Common myeloid progenitor, CD34-positive (primary cell): ENCODE results near the gene TRAPPC11.
A peak's percentile ranks its signal among the peaks of the same experiment; 100 is the strongest.
"Not testable (repeated sequence)": the region's sequence is repeated elsewhere in the genome, so short reads cannot be mapped to it uniquely, and the experiment has no call there.

Source experiments
- CTCF ChIA-PET: fragments of 350-600 bp; sonication (Branson Sonifier 250); formaldehyde crosslinking; loops from one replicate; lab custom pipeline; 2021; ENCODE audit warnings: antibody characterized with exemption; lab: Charles Lee
- POLR2A ChIA-PET: fragments of 350-600 bp; sonication (Branson Sonifier 250); formaldehyde crosslinking; loops from one replicate; lab custom pipeline; 2021; ENCODE audit warnings: antibody characterized with exemption; lab: Charles Lee
- DNase-seq, 3 donors: peaks; one replicate each; pipeline versions ENCODE4 v3.0.0 to v3.0.0-alpha.2; 2013
- H3K27ac ChIP-seq, 2 experiments: 1 replicate in 1 of 2; 2 replicates in 1 of 2; pipeline ENCODE4 v1.7.0; 2013; ENCODE audit warnings: inconsistent platforms in 2 of 2, low read length in 2 of 2, mild to moderate bottlenecking in 2 of 2, low read depth in 1 of 2, moderate library complexity in 1 of 2; ENCODE audit not compliant: severe bottlenecking in 2 of 2, insufficient read depth in 1 of 2, poor library complexity in 1 of 2
- H3K27me3 ChIP-seq, 5 experiments: replicated peaks in 2 of 5; 1 replicate in 3 of 5; 2 replicates in 2 of 5; pipeline versions ENCODE4 v1.6.1 to v1.7.0; 2013; ENCODE audit warnings: low read length in 4 of 5, mild to moderate bottlenecking in 2 of 5, moderate library complexity in 2 of 5, inconsistent platforms in 1 of 5; ENCODE audit not compliant: insufficient read depth in 5 of 5, control insufficient read depth in 4 of 5
- H3K36me3 ChIP-seq, 4 experiments: 1 replicate in 2 of 4; 2 replicates in 2 of 4; pipeline versions ENCODE4 v1.6.1 to v1.7.0; 2013; ENCODE audit warnings: low read length in 3 of 4, control low read depth in 1 of 4, mild to moderate bottlenecking in 1 of 4; ENCODE audit not compliant: control insufficient read depth in 4 of 4, insufficient read depth in 4 of 4
- H3K4me1 ChIP-seq, 4 experiments: 1 replicate in 3 of 4; 2 replicates in 1 of 4; pipeline versions ENCODE4 v1.6.1 to v1.7.1; 2013; ENCODE audit warnings: low read length in 3 of 4, mild to moderate bottlenecking in 3 of 4, control low read depth in 1 of 4, inconsistent platforms in 1 of 4, moderate library complexity in 1 of 4; ENCODE audit not compliant: control insufficient read depth in 4 of 4, insufficient read depth in 4 of 4; ENCODE audit errors: control extremely low read depth in 1 of 4
- H3K4me3 ChIP-seq, 7 experiments: 1 replicate in 4 of 7; 2 replicates in 3 of 7; pipeline versions ENCODE4 v1.5.1 to v1.7.0; 2013; ENCODE audit warnings: mild to moderate bottlenecking in 7 of 7, low read length in 6 of 7, moderate library complexity in 6 of 7, inconsistent platforms in 2 of 7, low read depth in 2 of 7, control low read depth in 1 of 7; ENCODE audit not compliant: insufficient read depth in 4 of 7, control insufficient read depth in 1 of 7; ENCODE audit errors: extremely low read depth in 1 of 7
- H3K9me3 ChIP-seq, 5 experiments: 1 replicate in 4 of 5; 2 replicates in 1 of 5; pipeline versions ENCODE4 v1.6.1 to v1.7.1; 2013; ENCODE audit warnings: low read length in 4 of 5, mild to moderate bottlenecking in 2 of 5, inconsistent platforms in 1 of 5, low read depth in 1 of 5, moderate library complexity in 1 of 5; ENCODE audit not compliant: control insufficient read depth in 4 of 5, insufficient read depth in 2 of 5; ENCODE audit errors: control extremely low read depth in 1 of 5
- WGBS: methylation state at CpG from one replicate; pipeline ENCODE4 v1.1.5; 2013; ENCODE audit not compliant: insufficient coverage; 5-methylcytosine and 5-hydroxymethylcytosine counted together

The TRAPPC11 gene

DNA sequence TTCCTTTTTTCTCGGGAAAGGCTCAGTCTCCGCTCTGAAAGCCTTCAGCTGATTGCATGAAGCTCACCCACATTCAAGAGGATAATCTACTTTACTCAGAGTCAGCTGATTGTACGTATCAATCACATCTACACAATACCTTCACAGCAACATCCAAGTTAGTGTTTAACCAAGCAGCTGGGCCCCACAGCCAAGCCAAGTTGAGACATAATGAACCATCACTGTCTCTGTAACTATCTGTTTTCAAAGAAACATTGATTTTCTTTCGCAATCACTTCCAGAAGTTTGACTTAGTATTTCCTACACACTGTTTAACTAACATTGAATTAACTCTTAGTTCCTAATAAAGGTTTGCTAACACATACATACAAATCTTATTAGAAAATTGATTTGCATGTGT lies 40.4 kb upstream of the TRAPPC11 start:
- ChIA-PET POLR2A (interaction anchor here (0.6 kb wide), 1 partner anchor 30 kb away, joined by 3 read pairs; no protein-coding TSS in a partner anchor), CTCF (no interaction called here)
- no peak overlapping the region for H3K4me3 ChIP-seq
- H3K36me3 ChIP-seq = no peaks in the 10 kb centered on the region
- peaks cover 7 to 15% (median 12%) of the 10 kb centered on the region in 4 experiments for H3K4me1 ChIP-seq
- WGBS = 93% methylated on average over 4 of the region's 4 CpGs
- no peaks in the 10 kb centered on the region for H3K9me3 ChIP-seq
- no peak for DNase-seq
- H3K27me3 ChIP-seq = peaks cover 0 to 2% (median 0%) of the 10 kb centered on the region in 5 experiments
- no peak overlapping the region for H3K27ac ChIP-seq

DNA sequence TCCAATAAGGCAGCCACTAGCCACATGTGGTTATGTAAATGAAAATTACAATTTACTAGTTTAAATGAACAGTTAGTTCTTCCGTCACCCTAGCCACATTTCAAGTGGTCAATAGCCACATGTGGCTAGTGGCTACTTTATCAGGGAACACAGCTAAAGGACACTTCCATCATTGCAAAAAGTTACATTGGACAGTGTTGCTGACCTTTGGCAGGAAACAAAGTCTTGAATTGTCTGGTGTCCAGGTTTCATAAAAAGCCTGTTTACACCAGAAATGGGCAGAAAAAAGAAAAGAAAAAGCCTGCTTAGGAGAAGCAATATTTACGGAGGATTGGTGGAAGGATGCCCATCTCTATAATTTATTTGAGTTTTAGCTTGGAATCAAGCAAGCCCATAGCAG lies 38.7 kb upstream of the TRAPPC11 start:
- H3K36me3 ChIP-seq = no peaks in the 10 kb centered on the region
- H3K27ac ChIP-seq = no peak overlapping the region
- WGBS = 100% methylated on average over 2 of the region's 2 CpGs
- no peaks in the 10 kb centered on the region for H3K27me3 ChIP-seq
- ChIA-PET POLR2A (no interaction called here), CTCF (interaction anchor here (1.2 kb wide), 1 partner anchor 18 kb away, joined by 3 read pairs; no protein-coding TSS in a partner anchor)
- H3K4me3 ChIP-seq = no peak overlapping the region
- DNase-seq = no peak
- no peaks in the 10 kb centered on the region for H3K9me3 ChIP-seq
- peaks cover 7 to 15% (median 12%) of the 10 kb centered on the region in 4 experiments for H3K4me1 ChIP-seq

DNA sequence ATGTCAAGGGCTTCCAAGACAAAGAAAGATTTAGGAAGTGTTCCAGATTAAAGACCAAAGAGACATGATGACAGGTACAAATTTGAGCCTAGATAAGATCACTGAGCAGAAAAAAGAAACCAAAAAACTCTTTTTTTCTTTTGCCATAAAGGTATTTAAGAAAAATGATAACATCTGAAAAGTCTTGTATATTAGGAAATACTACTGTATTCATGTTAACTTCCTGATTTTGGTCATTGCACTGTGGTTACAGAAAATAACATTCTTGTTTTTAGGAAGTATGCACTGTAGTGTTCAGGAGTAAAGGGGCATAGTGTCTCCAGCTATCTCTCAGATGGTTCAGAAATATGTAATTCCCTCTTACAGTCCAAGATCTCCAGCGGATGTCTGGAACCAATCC lies 37.2 kb upstream of the TRAPPC11 start:
- Histone ChIP-seq H3K9me3 (no peaks in the 10 kb centered on the region), H3K4me1 (peaks cover 7 to 15% (median 12%) of the 10 kb centered on the region in 4 experiments), H3K4me3 (peak overlapping the region in 1 of 7 experiments; percentile 24), H3K27ac (no peak overlapping the region), H3K36me3 (no peaks in the 10 kb centered on the region), H3K27me3 (no peaks in the 10 kb centered on the region)
- ChIA-PET POLR2A (no interaction called here), CTCF (interaction anchor here (1.5 kb wide), 1 partner anchor 15 kb away, joined by 3 read pairs; no protein-coding TSS in a partner anchor)
- DNase-seq = peak; percentile 38 to 78 (median 71)
- WGBS = no CpG with 5 or more reads among the region's 1 CpG

DNA sequence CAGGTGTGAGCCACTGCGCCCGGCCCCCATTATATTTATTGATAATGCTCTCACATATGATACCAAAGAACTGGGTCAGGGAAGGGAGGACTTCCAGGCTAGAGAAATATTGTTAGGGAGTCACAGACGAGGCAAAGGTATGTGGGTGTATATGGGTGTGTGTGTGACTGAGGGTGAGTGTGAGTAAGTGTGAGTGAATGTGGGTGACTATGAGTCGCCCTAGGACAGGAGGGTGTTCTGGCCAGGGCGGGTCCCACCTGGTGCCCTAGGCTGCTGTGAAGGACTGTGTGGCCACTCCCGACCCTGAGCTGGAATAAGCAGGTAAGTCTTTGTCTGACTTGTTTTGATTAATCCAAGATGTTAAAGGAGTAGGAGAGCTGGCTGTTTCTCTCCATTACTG lies 34.5 kb upstream of the TRAPPC11 start:
- DNase-seq = no peak
- Histone ChIP-seq H3K27me3 (no peaks in the 10 kb centered on the region), H3K9me3 (no peaks in the 10 kb centered on the region), H3K4me3 (no peak overlapping the region), H3K27ac (no peak overlapping the region), H3K4me1 (peaks cover 7 to 15% (median 12%) of the 10 kb centered on the region in 4 experiments), H3K36me3 (no peaks in the 10 kb centered on the region)
- 85% methylated on average over 2 of the region's 6 CpGs for WGBS
- ChIA-PET POLR2A (no interaction called here), CTCF (no interaction called here)

DNA sequence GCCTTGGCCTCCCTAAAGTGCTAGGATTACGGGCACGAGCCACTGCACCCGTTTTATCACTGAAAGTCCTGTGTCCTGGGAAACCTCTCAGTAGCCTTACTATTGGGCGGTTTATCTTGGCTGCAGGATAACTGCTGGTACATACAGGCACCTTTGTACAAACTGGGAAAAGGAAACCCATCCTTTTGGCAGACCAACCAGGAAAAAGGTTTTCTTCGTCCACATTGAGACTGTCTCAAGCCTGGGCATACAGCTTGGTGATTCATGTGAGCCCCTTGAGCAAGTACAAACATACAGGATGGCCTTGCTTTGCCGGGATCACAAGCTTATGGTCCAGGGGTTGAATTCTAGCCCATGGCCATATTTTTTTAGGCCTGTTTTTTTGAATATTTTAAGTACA lies 32.9 kb upstream of the TRAPPC11 start:
- no peak for DNase-seq
- CTCF ChIA-PET = interaction anchor here (1.2 kb wide), 1 partner anchor 13 kb away, joined by 3 read pairs; no protein-coding TSS in a partner anchor
- no peaks in the 10 kb centered on the region for H3K27me3 ChIP-seq
- H3K9me3 ChIP-seq = no peaks in the 10 kb centered on the region
- POLR2A ChIA-PET = no interaction called here
- no peak overlapping the region for H3K4me3 ChIP-seq
- no peak overlapping the region for H3K27ac ChIP-seq
- no peaks in the 10 kb centered on the region for H3K36me3 ChIP-seq
- peaks cover 7 to 15% (median 12%) of the 10 kb centered on the region in 4 experiments for H3K4me1 ChIP-seq
- whole genome bisulfite sequencing = 97% methylated on average over 6 of the region's 6 CpGs

DNA sequence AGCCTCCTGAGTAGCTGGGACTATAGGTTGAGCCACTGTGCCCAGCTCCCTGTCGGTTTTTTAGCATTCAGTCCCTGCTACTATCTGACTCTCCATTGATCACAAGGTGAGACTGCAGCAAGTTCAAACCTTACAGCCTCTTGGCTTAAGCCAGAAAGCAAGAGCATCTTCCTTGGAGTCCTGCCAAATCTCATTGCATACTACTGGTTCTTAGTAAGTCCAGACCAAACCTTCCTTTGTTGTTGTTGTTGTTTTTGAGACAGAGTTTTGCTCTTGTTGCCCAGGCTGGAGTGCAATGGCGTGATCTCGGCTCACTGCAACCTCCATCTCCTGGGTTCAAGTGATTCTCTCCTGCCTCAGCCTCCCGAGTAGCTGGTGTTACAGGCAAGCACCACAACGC lies 31.8 kb upstream of the TRAPPC11 start:
- H3K9me3 ChIP-seq, H3K27ac ChIP-seq, H3K4me3 ChIP-seq, CTCF ChIA-PET, H3K27me3 ChIP-seq, H3K4me1 ChIP-seq, H3K36me3 ChIP-seq, POLR2A ChIA-PET, DNase-seq: not testable (repeated sequence)
- 100% methylated on average over 3 of the region's 5 CpGs for WGBS

DNA sequence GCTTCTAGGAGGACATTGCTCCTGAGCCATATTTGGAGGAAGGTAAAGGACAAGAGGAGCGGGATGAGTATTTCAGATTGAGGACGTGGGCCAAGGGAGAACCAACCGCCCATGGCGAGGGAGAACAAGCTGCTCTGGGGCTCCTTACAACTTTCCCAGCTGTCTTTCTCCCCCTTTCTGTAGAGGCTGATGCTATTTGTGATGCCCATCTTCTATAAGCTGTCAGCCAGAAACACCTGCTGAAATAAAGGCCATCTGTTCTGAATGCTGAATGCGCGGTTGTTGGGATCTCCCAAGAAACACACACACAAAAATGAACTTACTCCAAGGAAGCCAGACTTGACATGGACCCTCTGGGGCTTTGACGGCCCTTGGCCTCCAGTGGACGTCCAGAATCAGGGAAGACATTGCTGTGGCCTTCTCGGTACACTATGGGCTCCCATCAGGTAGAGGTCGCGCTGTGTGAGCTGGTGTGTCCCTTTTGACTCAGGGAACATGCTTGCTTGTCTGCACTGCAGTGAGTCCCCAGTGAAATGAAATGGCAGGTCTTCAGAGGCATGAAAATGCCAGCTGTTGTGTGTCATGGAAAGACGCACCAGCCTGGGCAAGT lies 31.0 kb upstream of the TRAPPC11 start:
- H3K4me3 ChIP-seq = no peak overlapping the region
- no peaks in the 10 kb centered on the region for H3K36me3 ChIP-seq
- no peak for DNase-seq
- no peaks in the 10 kb centered on the region for H3K27me3 ChIP-seq
- WGBS = 89% methylated on average over 12 of the region's 12 CpGs
- H3K4me1 ChIP-seq = no peaks in the 10 kb centered on the region
- H3K9me3 ChIP-seq = no peaks in the 10 kb centered on the region
- CTCF ChIA-PET = no interaction called here
- POLR2A ChIA-PET = no interaction called here
- H3K27ac ChIP-seq = no peak overlapping the region
